ENCODE measurements around the gene IGFALS.
"Not testable (repeated sequence)": the region's sequence is repeated elsewhere in the genome, so short reads cannot be mapped to it uniquely, and the experiment has no call there.

Gene IGFALS

GRCh38 chr16:1817716-1818115 is 24.2 kb upstream of the IGFALS start:
- DNase-seq = no peak

GRCh38 chr16:1817276-1817589 is 23.7 kb upstream of the IGFALS start:
- no peak for DNase-seq

GRCh38 chr16:1816396-1817275 is 23.1 kb upstream of the IGFALS start:
- DNase-seq = no peak

GRCh38 chr16:1815461-1815860 is 22.0 kb upstream of the IGFALS start:
- no peak for DNase-seq

GRCh38 chr16:1812732-1813163 is 19.2 kb upstream of the IGFALS start:
- DNase-seq = peak; percentile 57

- DNase-seq = no peak
These were observed 17.0 kb upstream of the IGFALS start for GRCh38 chr16:1810536-1810935.

GRCh38 chr16:1810106-1810505 is 16.6 kb upstream of the IGFALS start:
- DNase-seq = no peak

GRCh38 chr16:1809281-1809801 is 15.8 kb upstream of the IGFALS start:
- no peak for DNase-seq

GRCh38 chr16:1808691-1809090 is 15.2 kb upstream of the IGFALS start:
- DNase-seq = no peak

GRCh38 chr16:1807626-1808025 is 14.1 kb upstream of the IGFALS start:
- no peak for DNase-seq

- DNase-seq = no peak
These were observed 7.2 kb upstream of the IGFALS start for GRCh38 chr16:1800701-1801100.

- DNase-seq = not testable (repeated sequence)
These were observed 5.8 kb upstream of the IGFALS start for GRCh38 chr16:1799263-1799662.

- DNase-seq = no peak
These were observed 1.6 kb upstream of the IGFALS start for GRCh38 chr16:1794908-1795666.

- DNase-seq = no peak
These were observed 841 bp upstream of the IGFALS start for GRCh38 chr16:1794221-1794871.

GRCh38 chr16:1792836-1793577 is 498 bp downstream of the IGFALS start:
- DNase-seq = no peak

- no peak for DNase-seq
These were observed 1.3 kb downstream of the IGFALS start for GRCh38 chr16:1791943-1792812.

- DNase-seq = no peak
These were observed 2.1 kb downstream of the IGFALS start for GRCh38 chr16:1791256-1791942.

- no peak for DNase-seq
These were observed 2.8 kb downstream of the IGFALS start for GRCh38 chr16:1790611-1791255.

GRCh38 chr16:1790261-1790610 is 3.3 kb downstream of the IGFALS start:
- DNase-seq = no peak

GRCh38 chr16:1789643-1790045 is 3.9 kb downstream of the IGFALS start:
- DNase-seq = no peak

- DNase-seq = no peak
These were observed 4.8 kb downstream of the IGFALS start for GRCh38 chr16:1788708-1789100.
